HG03108 (cell line): ENCODE measurements around the gene TBL1XR1.
"Not testable (repeated sequence)": the region's sequence is repeated elsewhere in the genome, so short reads cannot be mapped to it uniquely, and the experiment has no call there.

Experiments
- ATAC-seq: cut with Tn5 transposase; IDR thresholded peaks from one replicate; pipeline ENCODE4 v1.9.1; 2021; ENCODE audit warnings: moderate library complexity; ENCODE audit not compliant: unreplicated experiment

TBL1XR1 gene

DNA sequence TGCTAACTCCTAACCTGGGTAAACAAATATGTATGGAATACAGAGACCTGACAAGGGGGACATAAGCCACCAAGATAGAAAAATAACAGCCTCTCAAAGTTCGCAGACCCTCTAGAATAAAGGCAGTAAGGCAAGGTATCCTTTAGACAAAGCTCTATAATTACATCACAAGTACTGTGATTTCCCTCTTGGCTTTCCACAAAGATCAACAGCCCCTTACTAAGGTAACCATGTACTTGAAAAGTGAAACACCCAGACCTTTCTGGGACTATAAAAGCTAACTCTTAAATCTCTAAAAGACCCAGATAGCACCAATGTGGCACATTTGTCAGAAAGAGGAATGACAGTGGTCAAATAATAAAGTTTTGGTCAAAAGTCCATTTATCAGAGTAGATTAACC, 51.9 kb downstream of the TBL1XR1 start:
- no peak for ATAC-seq

DNA sequence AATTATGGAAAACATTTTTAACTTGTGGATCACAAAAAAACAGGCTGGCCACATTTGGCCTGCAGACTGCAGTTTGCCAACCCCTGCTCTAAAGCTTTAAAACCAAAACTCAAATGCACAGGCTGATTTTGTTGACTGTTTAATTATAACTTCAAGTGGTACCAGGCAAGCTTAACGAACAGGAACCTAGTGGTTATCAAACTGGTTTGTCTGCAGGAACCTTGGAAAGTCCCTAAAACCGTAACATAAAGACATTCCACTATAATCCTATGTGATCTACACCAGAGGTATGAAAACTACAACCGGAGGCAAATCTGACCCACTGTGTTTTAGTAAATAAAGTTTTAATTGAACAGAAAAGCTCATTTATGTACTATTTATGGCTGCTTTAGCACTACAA, 52.4 kb downstream of the TBL1XR1 start:
- peak; percentile 56 for ATAC-seq

DNA sequence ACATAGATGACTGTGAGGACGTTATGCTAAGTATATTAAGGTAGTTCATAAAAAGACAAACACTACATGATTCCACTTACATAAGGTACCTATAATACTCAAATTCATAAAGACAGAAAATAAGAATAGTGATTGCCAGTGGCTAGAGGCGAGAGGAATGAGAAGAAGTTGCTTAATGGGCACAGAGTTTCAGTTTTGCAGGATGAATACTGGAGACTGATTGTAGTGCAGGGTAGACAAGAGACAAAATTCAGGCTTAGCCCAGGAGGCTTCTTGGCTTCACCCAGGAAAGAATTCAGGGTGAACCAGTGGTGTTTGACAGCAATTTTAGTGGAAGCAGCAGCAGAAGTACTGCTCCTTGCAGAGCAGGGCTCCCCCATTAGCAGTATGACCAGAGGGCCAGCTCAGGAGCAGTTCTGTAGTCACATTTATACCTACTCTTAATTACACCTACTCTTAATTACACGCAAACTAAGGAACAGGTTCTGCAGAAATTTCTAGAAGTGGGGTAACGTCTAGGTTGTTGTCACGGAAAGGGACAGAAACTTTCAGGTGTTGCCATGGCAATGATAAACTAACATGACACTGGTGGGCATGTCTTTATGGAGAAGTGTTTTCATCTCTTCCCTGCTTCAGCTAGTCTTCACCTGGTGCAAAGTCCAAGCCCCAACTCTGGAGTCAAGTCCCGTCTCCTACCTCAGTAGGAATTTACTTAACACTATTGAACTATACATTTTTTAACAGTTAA, 55.2 kb downstream of the TBL1XR1 start:
- ATAC-seq, result no peak

DNA sequence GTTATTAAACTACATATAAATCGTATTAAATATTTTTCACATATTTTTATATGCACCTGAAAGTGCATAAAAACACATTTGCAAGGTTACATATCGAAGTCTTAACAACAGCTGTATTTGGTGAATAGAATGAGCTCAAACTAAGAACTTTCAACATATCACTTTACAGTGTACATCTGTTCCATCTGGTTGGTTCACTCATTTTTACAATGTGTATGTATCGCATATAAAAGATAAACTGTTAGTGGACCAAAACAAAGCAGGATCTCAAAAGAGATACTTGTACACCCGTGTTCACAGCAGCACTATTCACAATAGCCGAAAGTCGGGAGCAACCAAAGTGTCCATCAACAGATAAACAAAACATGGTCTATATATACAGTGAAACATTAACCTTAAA, 55.8 kb downstream of the TBL1XR1 start:
- no peak for ATAC-seq

DNA sequence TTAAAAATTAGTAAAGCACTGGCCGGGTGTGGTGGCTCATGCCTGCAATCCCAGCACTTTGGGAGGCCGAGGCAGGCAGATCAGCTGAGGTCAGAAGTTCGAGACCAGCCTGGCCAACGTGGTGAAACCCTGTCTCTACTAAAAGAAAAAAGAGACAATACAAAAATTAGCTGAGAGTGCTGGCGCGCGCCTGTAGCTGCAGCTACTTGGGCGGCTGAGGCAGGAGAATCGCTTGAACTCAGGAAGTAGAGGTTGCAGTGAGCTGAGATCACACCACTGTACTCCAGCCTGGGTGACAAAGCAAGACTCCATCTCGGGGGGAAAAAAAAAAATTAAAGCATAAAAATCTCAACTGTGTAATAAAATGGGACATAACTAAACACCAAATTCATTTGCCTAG, 58.1 kb downstream of the TBL1XR1 start:
- not testable (repeated sequence) for ATAC-seq

DNA sequence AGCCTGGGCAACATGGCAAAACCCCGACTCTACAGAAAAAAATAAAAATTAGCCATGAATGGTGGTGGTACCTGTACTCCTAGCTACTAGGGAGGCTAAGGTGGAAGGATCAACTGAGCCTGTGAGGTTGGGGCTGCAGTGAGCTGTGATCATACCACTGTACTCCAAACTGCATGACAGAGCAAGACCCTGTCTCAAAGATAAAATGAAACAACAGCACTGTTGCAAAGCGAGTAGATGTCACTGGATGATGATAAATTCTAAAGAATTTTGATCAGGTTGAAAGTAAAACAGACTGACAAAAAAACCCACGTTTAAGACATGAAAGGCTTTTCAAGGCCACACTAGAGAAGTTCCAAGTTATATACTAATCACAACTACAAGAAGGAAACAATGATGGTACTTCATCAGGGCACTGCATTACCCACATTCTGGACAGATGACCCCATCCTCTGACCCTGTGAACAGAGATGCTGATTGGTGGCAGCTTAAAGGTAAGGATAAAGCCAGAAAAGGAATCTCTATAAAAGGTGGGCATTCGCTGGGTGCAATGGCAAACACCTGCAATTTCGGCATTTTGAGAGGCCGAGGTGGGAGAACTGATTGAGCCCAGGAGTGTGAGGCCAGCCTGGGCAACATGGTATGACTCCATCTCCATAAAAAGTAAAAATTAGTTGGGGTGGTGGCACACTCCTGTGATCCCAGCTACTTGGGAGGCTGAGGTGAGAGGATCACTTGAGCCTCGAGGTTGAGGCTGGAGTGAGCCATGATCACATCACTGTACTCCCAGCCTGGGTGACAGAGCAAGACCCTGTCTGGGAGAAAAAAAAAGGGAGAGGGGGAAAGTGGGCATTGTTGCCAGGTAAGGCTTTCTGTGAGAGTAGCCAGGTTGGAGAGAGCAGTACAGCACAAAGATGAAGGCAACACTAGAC, 59.2 kb downstream of the TBL1XR1 start:
- no peak for ATAC-seq

DNA sequence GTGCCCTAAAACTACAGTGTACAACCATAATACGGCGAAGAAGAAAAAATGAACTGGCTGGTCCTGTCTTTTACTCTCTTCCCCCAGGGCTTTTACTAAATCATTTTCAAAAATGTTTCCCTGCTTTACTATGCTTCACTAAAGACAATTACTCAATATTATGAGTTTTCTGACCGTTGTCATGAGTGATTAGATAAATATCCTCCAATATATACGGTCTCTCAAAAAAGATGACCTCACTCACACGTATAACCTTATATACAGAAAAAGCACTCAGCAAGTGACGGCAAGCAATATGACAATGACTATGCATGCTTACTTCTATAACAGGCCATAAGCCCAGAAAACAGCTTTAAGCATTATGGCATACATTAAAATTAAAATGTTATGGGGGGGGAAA, 60.5 kb downstream of the TBL1XR1 start:
- ATAC-seq, result no peak

DNA sequence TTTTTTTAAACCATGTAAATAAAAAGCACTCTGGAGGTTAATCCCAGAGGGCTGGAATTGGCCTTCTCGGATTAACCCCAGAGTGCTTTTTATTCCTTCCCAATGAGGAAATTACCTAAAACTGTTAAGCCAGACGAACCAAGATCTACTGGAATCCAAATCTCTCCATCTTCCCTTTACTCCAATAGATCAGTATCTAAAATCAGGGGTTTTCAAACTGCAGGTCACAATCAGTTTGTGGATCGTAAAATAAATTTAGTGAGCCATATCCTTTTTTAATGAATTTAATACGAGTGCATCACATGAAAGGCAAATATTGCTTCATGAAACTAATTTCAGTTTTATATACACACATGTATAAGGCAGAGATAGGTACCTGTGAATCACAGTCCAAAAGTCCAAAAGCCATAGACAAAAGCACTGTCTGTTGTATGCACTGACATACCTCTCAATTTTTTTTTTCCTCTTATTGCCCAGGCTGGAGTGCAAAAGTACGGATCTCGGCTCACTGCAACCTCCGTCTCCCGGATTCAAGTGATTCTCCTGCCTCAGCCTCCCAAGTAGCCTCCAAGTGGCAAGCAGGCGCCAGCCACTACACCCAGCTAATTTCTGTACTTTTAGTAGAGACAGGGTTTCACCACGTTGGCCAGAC, 61.3 kb downstream of the TBL1XR1 start:
- ATAC-seq, result no peak

DNA sequence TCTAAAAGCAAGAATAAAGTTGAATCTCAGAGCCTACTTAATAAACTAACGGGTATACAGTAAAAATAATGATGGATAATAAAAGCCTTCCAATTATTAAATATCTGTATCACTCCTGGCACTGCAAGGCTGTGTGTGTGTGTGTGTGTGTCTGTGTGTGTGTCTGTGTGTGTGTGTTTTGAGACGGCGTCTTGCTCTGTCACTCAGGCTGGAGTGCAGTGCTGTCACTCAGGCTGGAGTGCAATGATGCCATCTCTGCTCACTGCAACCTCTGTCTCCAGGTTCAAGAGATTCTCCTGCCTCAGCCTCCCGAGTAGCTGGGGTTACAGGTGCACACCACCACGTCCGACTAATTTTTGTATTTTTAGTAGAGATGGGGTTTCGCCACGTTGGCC, 62.5 kb downstream of the TBL1XR1 start:
- no peak for ATAC-seq

DNA sequence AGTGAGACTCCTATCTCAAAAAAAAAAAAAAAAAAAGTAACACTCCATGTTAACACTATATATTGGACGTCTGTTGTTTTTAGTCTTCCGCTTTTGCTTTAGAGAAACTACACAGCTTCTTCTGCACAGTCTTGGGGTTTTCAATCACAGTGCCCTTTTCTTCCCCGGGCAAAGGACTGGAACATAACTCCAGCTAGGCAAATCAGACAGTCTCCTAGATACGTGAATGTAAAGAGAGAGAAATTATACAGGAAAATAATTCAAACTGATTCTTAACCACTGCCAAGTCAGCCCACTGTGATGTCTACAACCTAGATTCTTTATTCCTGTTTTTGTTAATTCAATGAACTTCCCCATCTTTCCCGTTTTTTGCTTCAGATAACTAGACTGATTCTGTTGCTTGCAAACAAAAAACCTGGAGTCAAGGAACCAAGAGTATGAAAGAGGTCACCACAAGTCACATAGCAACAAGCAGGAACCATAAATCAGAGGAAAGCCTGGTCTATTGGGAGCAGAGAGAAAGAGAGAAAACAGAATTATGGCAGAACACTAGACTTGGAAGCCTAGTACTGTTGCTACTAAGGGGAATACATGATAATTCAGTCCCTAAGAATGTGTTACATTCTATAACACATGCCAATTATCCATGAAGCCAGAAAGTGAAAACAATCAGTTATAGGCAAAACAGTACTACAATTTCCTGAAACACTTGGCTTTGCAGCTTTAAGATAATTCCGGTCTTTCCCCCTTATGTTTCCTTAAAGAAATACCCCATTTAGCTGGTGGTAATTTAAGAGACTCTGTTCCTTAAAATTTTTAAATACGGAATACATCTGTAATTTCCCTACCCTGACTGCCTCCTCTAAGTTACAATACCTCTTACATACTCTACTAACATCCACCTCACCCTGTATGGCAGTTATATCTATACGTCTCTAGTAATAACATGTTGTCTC, 63.1 kb downstream of the TBL1XR1 start:
- ATAC-seq, result no peak

DNA sequence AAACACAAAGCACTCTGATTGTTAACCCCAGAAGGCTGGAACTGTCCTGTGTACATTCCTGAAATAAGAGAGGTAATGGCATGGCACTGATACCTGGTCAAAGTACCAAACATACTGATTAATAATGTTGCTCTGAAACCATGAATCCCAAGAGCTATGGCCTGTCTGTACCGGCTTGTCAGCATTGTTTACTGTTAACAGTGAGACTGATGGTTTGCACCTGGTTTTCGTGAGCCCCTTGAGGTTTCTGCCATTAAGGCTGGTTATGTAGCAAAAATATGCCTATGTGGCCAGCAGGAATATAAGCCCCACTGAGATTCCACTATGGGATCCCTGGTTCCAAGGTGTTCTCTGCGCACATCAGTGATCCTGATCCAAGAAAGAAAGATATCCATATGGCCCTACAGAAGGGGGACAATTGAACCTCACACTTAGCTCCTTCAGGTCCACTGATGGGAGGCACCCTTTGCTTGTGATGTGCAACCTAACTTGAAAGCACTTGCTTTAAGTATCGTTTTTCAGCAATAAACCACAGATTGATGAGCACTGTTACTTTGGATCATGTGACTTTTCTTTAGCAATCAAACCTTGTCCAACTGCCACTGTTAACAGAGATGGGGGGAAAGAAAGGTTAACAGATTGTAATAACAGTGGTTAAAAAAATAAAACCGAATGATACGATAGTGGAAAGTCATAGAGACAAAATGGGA, 65.2 kb downstream of the TBL1XR1 start:
- no peak for ATAC-seq

DNA sequence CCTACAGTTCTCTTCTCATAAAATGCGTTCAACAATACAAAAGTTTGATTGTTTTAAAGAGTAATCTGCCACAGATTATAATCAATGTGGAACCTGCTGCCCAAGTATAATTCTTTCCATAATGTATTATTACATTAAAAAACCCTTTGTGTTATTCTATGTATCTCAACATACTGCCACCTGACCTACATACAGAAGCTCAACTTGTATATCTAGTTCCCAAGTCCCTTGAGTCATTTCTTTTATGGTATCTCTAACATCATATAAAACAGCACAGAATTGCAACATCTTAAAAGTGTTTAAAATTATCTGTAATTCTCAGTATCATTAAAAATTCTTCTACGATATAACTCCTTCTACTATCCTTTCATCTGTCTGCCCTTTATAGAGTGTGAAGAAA, 70.3 kb downstream of the TBL1XR1 start:
- ATAC-seq, result no peak

DNA sequence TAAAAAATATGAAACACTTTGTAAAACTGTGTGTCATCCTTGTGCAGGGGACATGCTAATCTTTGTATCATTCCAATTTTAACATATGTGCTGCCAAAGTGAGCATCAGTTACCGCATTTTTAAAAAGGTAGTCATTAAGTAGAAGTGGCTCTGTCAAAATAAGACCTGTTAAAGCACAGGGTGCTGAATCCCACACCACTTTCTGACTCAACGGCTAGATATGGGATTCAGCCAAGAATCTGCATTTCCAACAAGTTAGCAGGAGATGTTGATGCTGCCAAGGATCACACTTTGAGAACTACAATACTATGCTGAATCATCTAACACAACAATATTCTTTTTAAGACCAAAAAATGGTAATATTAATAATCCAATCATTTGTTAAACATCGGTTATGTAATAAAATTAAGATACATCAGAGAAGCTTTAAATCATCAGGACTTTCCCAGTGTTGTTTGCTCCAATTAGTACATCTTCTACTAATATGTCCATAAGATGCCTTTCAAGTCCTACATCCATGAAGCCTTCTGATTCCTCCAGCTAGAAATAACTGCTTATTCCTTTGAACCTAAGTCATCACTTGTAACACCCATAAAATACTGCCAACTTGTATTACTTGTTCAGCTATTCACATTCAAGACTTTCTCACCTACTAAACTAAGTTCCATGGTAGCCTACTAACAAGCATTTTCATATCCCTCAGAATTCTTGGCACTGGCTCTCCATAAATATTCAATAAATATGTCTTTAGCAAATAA, 71.1 kb downstream of the TBL1XR1 start:
- no peak for ATAC-seq

DNA sequence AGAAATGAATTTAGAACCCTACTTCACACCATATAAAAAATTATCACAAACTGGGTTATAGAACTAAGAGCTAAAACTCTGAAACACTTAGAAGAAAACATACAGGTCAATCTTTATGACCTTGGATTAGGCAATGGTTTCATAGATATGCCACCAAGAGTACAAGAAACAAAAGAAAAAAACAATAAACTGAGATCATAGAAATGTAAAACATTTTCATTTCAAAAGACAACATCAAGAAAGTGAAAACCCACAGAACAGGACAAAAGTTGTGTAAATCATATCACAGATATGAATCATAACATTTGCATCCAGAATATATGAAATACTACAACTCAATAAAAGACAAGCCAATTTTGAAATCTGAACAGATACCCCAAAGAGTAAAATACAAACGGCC, 72.4 kb downstream of the TBL1XR1 start:
- no peak for ATAC-seq

DNA sequence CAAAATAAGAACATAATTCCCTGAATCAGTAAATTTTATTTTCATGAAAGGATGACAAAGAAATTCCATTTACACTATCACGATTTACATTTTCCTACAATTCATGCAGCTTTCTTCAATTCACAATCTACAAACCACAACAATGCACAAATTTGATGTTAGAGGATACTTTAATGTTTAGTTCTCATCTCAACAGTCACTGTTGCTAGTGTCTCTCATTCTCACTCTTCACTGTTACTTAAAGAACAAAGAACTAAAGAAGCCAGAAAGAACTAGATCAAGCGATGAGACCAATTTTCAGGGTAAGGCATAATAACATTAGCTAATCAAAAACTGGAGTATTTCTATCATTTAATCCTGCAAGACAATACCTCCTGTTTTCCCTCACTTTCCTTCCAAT, 73.5 kb downstream of the TBL1XR1 start:
- ATAC-seq, result no peak

DNA sequence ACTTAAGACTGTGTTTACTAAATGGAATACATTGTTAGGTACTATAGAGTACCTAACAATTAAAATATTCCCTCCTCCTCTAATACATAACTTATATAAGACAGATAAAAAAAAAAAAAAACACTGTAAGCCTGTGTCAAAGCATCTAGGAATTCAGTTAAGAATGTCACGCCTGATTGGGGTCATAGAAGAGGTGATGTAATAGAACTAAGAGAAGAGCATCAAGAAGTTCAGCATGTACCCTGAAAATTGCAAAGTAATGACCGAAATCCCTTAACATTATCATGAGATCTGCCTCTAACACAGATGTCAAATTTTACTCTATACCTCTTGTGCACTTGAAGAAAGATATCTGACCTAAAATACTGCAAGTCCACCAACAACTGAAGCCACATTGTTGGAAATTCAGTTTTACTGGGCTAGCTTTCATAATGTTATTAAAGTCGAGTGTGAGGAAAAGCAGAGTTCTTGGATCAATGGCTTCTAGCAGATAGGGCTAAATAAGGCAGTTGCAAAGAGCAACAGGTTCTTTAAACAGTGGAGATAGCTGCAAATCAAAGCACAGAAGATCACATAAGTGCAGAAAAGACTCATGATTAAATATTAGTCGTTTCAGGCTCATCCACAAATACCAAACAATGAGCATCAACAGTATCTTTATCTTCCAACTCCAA, 75.0 kb downstream of the TBL1XR1 start:
- ATAC-seq, result no peak

DNA sequence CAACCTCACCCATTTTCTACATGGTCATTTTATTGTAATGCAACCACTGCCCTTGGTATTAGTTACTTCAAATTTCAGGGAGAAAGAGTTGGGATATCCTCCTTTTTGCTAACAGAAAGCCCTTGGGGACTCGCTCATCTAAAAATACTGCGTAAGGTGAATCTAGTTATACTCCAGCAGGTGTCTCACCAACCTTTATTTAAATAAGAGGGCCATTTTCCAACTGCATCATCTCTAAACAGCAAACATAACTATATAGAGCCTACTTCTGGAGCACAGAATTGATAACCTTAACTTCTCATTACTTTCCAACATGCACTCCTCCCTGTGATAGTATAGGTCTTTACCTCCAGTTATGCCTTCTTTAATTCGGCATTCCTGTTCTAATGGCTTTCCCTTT, 77.5 kb downstream of the TBL1XR1 start:
- ATAC-seq, result no peak

DNA sequence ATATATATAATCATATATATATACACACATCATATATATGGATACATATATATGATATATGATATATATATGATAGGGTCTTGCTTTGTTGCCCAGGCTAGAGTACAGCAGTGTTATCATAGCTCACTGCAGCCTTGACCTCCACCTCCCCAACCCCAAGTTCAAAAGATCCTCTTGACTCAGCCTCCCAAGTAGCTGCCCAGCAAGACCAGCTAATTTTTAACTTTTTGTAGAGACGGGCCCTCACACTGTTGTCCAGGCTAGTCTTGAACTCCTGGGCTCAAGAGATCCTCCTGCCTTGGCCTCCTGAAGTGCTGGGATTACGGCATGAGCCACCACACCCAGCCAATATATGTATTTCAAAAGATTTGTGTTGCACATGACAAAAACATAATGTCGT, 83.0 kb downstream of the TBL1XR1 start:
- no peak for ATAC-seq

DNA sequence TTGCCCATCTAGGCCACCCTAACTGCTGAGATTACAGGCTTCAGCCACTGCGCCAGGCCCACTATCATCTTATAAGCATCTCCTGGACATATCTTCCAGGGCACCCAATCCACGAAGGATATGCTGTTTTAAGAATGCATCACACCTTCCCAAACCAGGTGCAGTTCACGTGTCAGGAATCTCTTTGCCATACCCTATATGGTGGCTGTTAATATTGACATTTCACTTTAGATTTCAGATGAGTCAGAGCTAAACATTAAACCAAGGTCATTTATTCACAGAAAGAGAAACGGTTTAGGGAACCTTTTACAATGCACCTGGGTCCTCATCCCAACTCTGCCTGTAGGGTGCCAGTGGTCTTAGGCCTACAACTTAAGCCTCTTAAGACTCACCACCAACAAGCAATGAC, 85.7 kb downstream of the TBL1XR1 start:
- ATAC-seq, result peak; percentile 36
